ENCODE results near the gene DYRK2.

DNA sequence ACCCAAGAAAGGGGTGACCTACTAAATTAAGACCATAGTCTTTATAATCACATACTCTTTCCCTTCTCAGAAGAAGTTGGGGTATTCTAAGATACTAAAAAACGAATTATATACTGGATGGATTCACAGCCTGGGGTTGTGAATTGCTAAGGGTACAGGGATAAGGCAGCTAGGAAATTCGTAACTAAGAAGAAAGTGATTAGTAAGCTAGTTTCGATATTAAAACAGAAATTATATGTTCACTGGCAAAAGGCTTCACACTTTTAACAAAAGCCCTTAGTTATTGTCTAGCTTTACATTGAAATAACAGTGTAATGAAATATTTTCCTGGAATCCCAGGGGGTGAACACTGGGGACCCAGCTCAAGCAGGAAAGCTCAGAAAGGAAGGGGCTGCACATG is 35.5 kb upstream of the DYRK2 start:
- TF ChIP-seq JUNB (IDR thresholded peaks at IDR 0.05; ENCODE audit: unreplicated experiment) = no peak
- TF ChIP-seq EZH2phosphoT487 (IDR thresholded peaks at IDR 0.05; ENCODE audit: unreplicated experiment) = no peak

All from GM23338 (cell line).